Immature natural killer cell (primary cell): ENCODE results near the gene OR13H1. TPM values are rescaled to one million over a fixed set of nuclear protein-coding genes. Genes with fewer than 3 reads are reported as not detected.
"Not testable (repeated sequence)": the region's sequence is repeated elsewhere in the genome, so short reads cannot be mapped to it uniquely, and the experiment has no call there.

ENCODE experiments used
- DNase-seq, 3 donors: peaks; one replicate each; pipeline ENCODE4 v3.0.0; 2022; ENCODE audit warnings: mixed read lengths in 1 of 3
- H3K27ac Mint-ChIP-seq, 6 donors: one replicate each; pipeline ENCODE4 v1.8.0; 2020; ENCODE audit warnings: mixed read lengths in 6 of 6, mild to moderate bottlenecking in 5 of 6, inconsistent platforms in 4 of 6, moderate library complexity in 3 of 6
- H3K27me3 Mint-ChIP-seq, 3 donors: one replicate each; pipeline ENCODE4 v1.8.0; 2020 to 2021; ENCODE audit warnings: low read depth in 3 of 3, mild to moderate bottlenecking in 3 of 3, mixed read lengths in 3 of 3, moderate library complexity in 3 of 3, inconsistent platforms in 1 of 3
- H3K36me3 Mint-ChIP-seq, 3 donors: one replicate each; pipeline ENCODE4 v1.8.0; 2020; ENCODE audit warnings: mixed read lengths in 3 of 3, inconsistent platforms in 2 of 3, mild to moderate bottlenecking in 2 of 3
- H3K4me1 Mint-ChIP-seq, 2 donors: one replicate each; pipeline ENCODE4 v1.8.0; 2020; ENCODE audit warnings: inconsistent platforms in 2 of 2, mild to moderate bottlenecking in 2 of 2, mixed read lengths in 2 of 2, moderate library complexity in 1 of 2
- H3K4me3 Mint-ChIP-seq, 5 donors: one replicate each; pipeline ENCODE4 v1.8.0; 2020; ENCODE audit warnings: mild to moderate bottlenecking in 5 of 5, mixed read lengths in 5 of 5, inconsistent platforms in 3 of 5, moderate library complexity in 3 of 5
- H3K9me3 Mint-ChIP-seq, 6 donors: one replicate each; pipeline ENCODE4 v1.8.0; 2020; ENCODE audit warnings: mild to moderate bottlenecking in 6 of 6, mixed read lengths in 6 of 6, inconsistent platforms in 4 of 6, moderate library complexity in 3 of 6
- polyA plus RNA-seq, 3 donors: library from polyadenylated mRNA; unstranded; fragments of 300-500 nt; fragmentation: Illumina TruSeq; gene quantifications; one replicate each; pipeline ENCODE4 v1.2.3, GENCODE V29; 2021

Gene OR13H1
- polyA plus RNA-seq = not detected

- Mint-ChIP-seq H3K4me3 (no peak within 1 kb of the TSS), H3K36me3 (no peaks in the 10 kb centered on the region), H3K27ac (no peak within 1 kb of the TSS), H3K9me3 (peaks cover 0 to 3% (median 0%) of the 10 kb centered on the region in 6 donors), H3K27me3 (peaks cover 0 to 9% (median 2%) of the 10 kb centered on the region in 3 donors), H3K4me1 (no peaks in the 10 kb centered on the region)
- DNase-seq = no peak
Measured at GRCh38 chrX:131543774-131544173, at the start of gene OR13H1. Gene OR13H1, plus strand, starts transcription at chrX:131544074. Its CDS starts 0 bp downstream, at chrX:131544074.

- H3K36me3 Mint-ChIP-seq, H3K4me1 Mint-ChIP-seq, H3K9me3 Mint-ChIP-seq, H3K27ac Mint-ChIP-seq, H3K4me3 Mint-ChIP-seq, H3K27me3 Mint-ChIP-seq, DNase-seq: not testable (repeated sequence)
Measured at GRCh38 chrX:131501556-131501955, 42.3 kb upstream of the OR13H1 start.

- no peak overlapping the region for H3K4me3 Mint-ChIP-seq
- DNase-seq = no peak
- H3K27me3 Mint-ChIP-seq = peaks cover 0 to 15% (median 0%) of the 10 kb centered on the region in 3 donors
- no peaks in the 10 kb centered on the region for H3K36me3 Mint-ChIP-seq
- no peaks in the 10 kb centered on the region for H3K9me3 Mint-ChIP-seq
- H3K4me1 Mint-ChIP-seq = no peaks in the 10 kb centered on the region
- no peak overlapping the region for H3K27ac Mint-ChIP-seq
Measured at GRCh38 chrX:131513159-131513914, 30.5 kb upstream of the OR13H1 start.

- H3K27ac Mint-ChIP-seq = no peak overlapping the region
- H3K27me3 Mint-ChIP-seq = peaks cover 1 to 2% (median 2%) of the 10 kb centered on the region in 3 donors
- no peak overlapping the region for H3K4me3 Mint-ChIP-seq
Measured at GRCh38 chrX:131521824-131522223, 22.1 kb upstream of the OR13H1 start.

GRCh38 chrX:131544218-131544617 lies 344 bp downstream of the OR13H1 start:
- Mint-ChIP-seq H3K36me3 (no peaks in the 10 kb centered on the region), H3K4me1 (no peaks in the 10 kb centered on the region), H3K9me3 (peaks cover 0 to 3% (median 0%) of the 10 kb centered on the region in 6 donors), H3K27ac (no peak overlapping the region), H3K4me3 (no peak overlapping the region), H3K27me3 (peaks cover 0 to 9% (median 2%) of the 10 kb centered on the region in 3 donors)
- DNase-seq = no peak

More at GRCh38 chrX:131521824-131522223, 22.1 kb upstream of the OR13H1 start:
- Mint-ChIP-seq H3K9me3 (no peaks in the 10 kb centered on the region), H3K36me3 (no peaks in the 10 kb centered on the region), H3K4me1 (no peaks in the 10 kb centered on the region)
- DNase-seq = no peak

GRCh38 chrX:131549011-131549410 lies 5.1 kb downstream of the OR13H1 start:
- Mint-ChIP-seq H3K9me3 (peaks cover 0 to 4% (median 0%) of the 10 kb centered on the region in 6 donors), H3K27ac (no peak overlapping the region), H3K36me3 (no peaks in the 10 kb centered on the region), H3K27me3 (peaks cover 0 to 4% (median 2%) of the 10 kb centered on the region in 3 donors), H3K4me3 (no peak overlapping the region), H3K4me1 (no peaks in the 10 kb centered on the region)
- no peak for DNase-seq

- not testable (repeated sequence) for H3K27ac Mint-ChIP-seq, H3K36me3 Mint-ChIP-seq, DNase-seq, H3K27me3 Mint-ChIP-seq, H3K9me3 Mint-ChIP-seq, H3K4me1 Mint-ChIP-seq, H3K4me3 Mint-ChIP-seq
Measured at GRCh38 chrX:131552453-131552852, 8.6 kb downstream of the OR13H1 start.

- H3K27ac Mint-ChIP-seq = no peak overlapping the region
Measured at GRCh38 chrX:131558562-131558961, 14.7 kb downstream of the OR13H1 start.

GRCh38 chrX:131564553-131565229 lies 20.8 kb downstream of the OR13H1 start:
- Mint-ChIP-seq H3K4me3 (no peak overlapping the region), H3K27me3 (peaks cover 0 to 4% (median 0%) of the 10 kb centered on the region in 3 donors), H3K36me3 (no peaks in the 10 kb centered on the region), H3K9me3 (no peaks in the 10 kb centered on the region), H3K27ac (no peak overlapping the region), H3K4me1 (no peaks in the 10 kb centered on the region)
- DNase-seq = no peak

More at GRCh38 chrX:131558562-131558961, 14.7 kb downstream of the OR13H1 start:
- Mint-ChIP-seq H3K4me3 (no peak overlapping the region), H3K9me3 (peaks cover 0 to 3% (median 0%) of the 10 kb centered on the region in 6 donors), H3K27me3 (peaks cover 0 to 2% (median 2%) of the 10 kb centered on the region in 3 donors), H3K4me1 (no peaks in the 10 kb centered on the region), H3K36me3 (no peaks in the 10 kb centered on the region)
- DNase-seq = no peak

GRCh38 chrX:131565909-131566308 lies 22.0 kb downstream of the OR13H1 start:
- no peaks in the 10 kb centered on the region for H3K9me3 Mint-ChIP-seq
- no peaks in the 10 kb centered on the region for H3K4me1 Mint-ChIP-seq
- H3K27me3 Mint-ChIP-seq = peaks cover 0 to 4% (median 0%) of the 10 kb centered on the region in 3 donors
- no peaks in the 10 kb centered on the region for H3K36me3 Mint-ChIP-seq
- no peak for DNase-seq
- H3K4me3 Mint-ChIP-seq = no peak overlapping the region
- no peak overlapping the region for H3K27ac Mint-ChIP-seq

GRCh38 chrX:131571348-131571747 lies 27.5 kb downstream of the OR13H1 start:
- H3K27me3 Mint-ChIP-seq = peaks cover 3 to 4% (median 4%) of the 10 kb centered on the region in 3 donors
- H3K36me3 Mint-ChIP-seq = no peaks in the 10 kb centered on the region
- DNase-seq = no peak
- H3K9me3 Mint-ChIP-seq = no peaks in the 10 kb centered on the region
- no peak overlapping the region for H3K4me3 Mint-ChIP-seq
- H3K27ac Mint-ChIP-seq = no peak overlapping the region
- H3K4me1 Mint-ChIP-seq = no peaks in the 10 kb centered on the region

- DNase-seq = no peak
- H3K27me3 Mint-ChIP-seq = peaks cover 3 to 4% (median 4%) of the 10 kb centered on the region in 3 donors
- no peaks in the 10 kb centered on the region for H3K9me3 Mint-ChIP-seq
- H3K27ac Mint-ChIP-seq = no peak overlapping the region
- no peaks in the 10 kb centered on the region for H3K4me1 Mint-ChIP-seq
- no peaks in the 10 kb centered on the region for H3K36me3 Mint-ChIP-seq
- H3K4me3 Mint-ChIP-seq = no peak overlapping the region
Measured at GRCh38 chrX:131572372-131573014, 28.6 kb downstream of the OR13H1 start.

- H3K4me1 Mint-ChIP-seq = no peaks in the 10 kb centered on the region
- no peaks in the 10 kb centered on the region for H3K9me3 Mint-ChIP-seq
- H3K27ac Mint-ChIP-seq = no peak overlapping the region
- no peak overlapping the region for H3K4me3 Mint-ChIP-seq
- H3K27me3 Mint-ChIP-seq = peaks cover 2 to 4% (median 3%) of the 10 kb centered on the region in 3 donors
- H3K36me3 Mint-ChIP-seq = no peaks in the 10 kb centered on the region
- no peak for DNase-seq
Measured at GRCh38 chrX:131577413-131577812, 33.5 kb downstream of the OR13H1 start.
